ENCODE measurements around the gene BSN.
"Not testable (repeated sequence)": the region's sequence is repeated elsewhere in the genome, so short reads cannot be mapped to it uniquely, and the experiment has no call there.

GRCh38 chr3:49687424-49687795 is 133.1 kb downstream of the BSN start:
- not testable (repeated sequence) for TF ChIP-seq CTCF, POLR2A (IDR thresholded peaks at IDR 0.05)

All from heart left ventricle (tissue), 13 donors.